ENCODE data around the gene SLC25A42. TPM values are rescaled to one million over a fixed set of nuclear protein-coding genes. Genes with fewer than 3 reads are reported as not detected.
A peak's percentile ranks its signal among the peaks of the same experiment; 100 is the strongest.

SLC25A42 gene
- total RNA-seq, 1 donor: 9.1 TPM

- H3K4me3 ChIP-seq (ENCODE audit: low read depth, low read length): no peak overlapping the region
- no peak for TF ChIP-seq CTCF (IDR thresholded peaks at IDR 0.05; ENCODE audit: insufficient read depth, low read depth, low read length)
- no peak for DNase-seq (ENCODE audit: low read depth)
Observed at GRCh38 chr19:19050104-19050503, 13.7 kb upstream of the SLC25A42 start.

- no peak for DNase-seq (ENCODE audit: low read depth)
- TF ChIP-seq CTCF (IDR thresholded peaks at IDR 0.05; ENCODE audit: insufficient read depth, low read depth, low read length): no peak
- no peak overlapping the region for H3K4me3 ChIP-seq (ENCODE audit: low read depth, low read length)
Observed at GRCh38 chr19:19050731-19051130, 13.1 kb upstream of the SLC25A42 start.

- TF ChIP-seq CTCF (IDR thresholded peaks at IDR 0.05; ENCODE audit: insufficient read depth, low read depth, low read length): no peak
- H3K4me3 ChIP-seq (ENCODE audit: low read depth, low read length): no peak overlapping the region
- no peak for DNase-seq (ENCODE audit: low read depth)
Observed at GRCh38 chr19:19051478-19052213, 12.1 kb upstream of the SLC25A42 start.

GRCh38 chr19:19052921-19053320 lies 10.9 kb upstream of the SLC25A42 start:
- no peak for TF ChIP-seq CTCF (IDR thresholded peaks at IDR 0.05; ENCODE audit: insufficient read depth, low read depth, low read length)
- DNase-seq (ENCODE audit: low read depth): no peak
- H3K4me3 ChIP-seq (ENCODE audit: low read depth, low read length): no peak overlapping the region

GRCh38 chr19:19053508-19054314 lies 10.1 kb upstream of the SLC25A42 start:
- peak; percentile 76 for TF ChIP-seq CTCF (IDR thresholded peaks at IDR 0.05; ENCODE audit: insufficient read depth, low read depth, low read length)
- H3K4me3 ChIP-seq (ENCODE audit: low read depth, low read length): no peak overlapping the region
- DNase-seq (ENCODE audit: low read depth): peak; percentile 65

GRCh38 chr19:19054315-19054938 lies 9.4 kb upstream of the SLC25A42 start:
- TF ChIP-seq CTCF (IDR thresholded peaks at IDR 0.05; ENCODE audit: insufficient read depth, low read depth, low read length): no peak

More at GRCh38 chr19:19054315-19054938, 9.4 kb upstream of the SLC25A42 start:
- no peak overlapping the region for H3K4me3 ChIP-seq (ENCODE audit: low read depth, low read length)
- no peak for DNase-seq (ENCODE audit: low read depth)
